C4-2B (cell line): ENCODE results near the gene NPR2.

Experiments
- CTCF ChIP-seq: fragments of 450-650 bp; conservative IDR thresholded peaks from 2 replicates; pipeline ENCODE4 v1.5.1; 2017; ENCODE audit warnings: mild to moderate bottlenecking
- ZFX ChIP-seq: fragments of 450-650 bp; IDR thresholded peaks from 2 replicates; pipeline ENCODE4 v1.6.1; 2017

GRCh38 chr9:35820076-35820475, 28.7 kb downstream of the NPR2 start:
- TF ChIP-seq CTCF: no peak
- no peak for TF ChIP-seq ZFX
